Stimulated activated CD8-positive, alpha-beta memory T cell treated with anti-CD3 and anti-CD28 coated beads, Interleukin-7, amount 100 ng/mL, for 48 hours (primary cell): ENCODE data around the gene ALPI.

Source experiments
- DNase-seq, 2 donors: peaks; one replicate each; pipeline ENCODE4 v3.0.0-alpha.2; 2020; ENCODE audit warnings: low read depth in 1 of 2; ENCODE audit errors: extremely low read depth in 1 of 2

The ALPI gene

GRCh38 chr2:232459419-232460035, 3.6 kb downstream of the ALPI start:
- no peak for DNase-seq

GRCh38 chr2:232460171-232460570, 4.2 kb downstream of the ALPI start:
- DNase-seq, result no peak

GRCh38 chr2:232463701-232464543, 8.0 kb downstream of the ALPI start:
- DNase-seq, result no peak

- DNase-seq, result no peak
These were observed 8.6 kb downstream of the ALPI start for GRCh38 chr2:232464544-232464885.

GRCh38 chr2:232465061-232465460, 9.1 kb downstream of the ALPI start:
- DNase-seq, result no peak

- no peak for DNase-seq
These were observed 10.3 kb downstream of the ALPI start for GRCh38 chr2:232466221-232466620.

- no peak for DNase-seq
These were observed 17.5 kb downstream of the ALPI start for GRCh38 chr2:232473467-232473890.

GRCh38 chr2:232476045-232476444, 20.1 kb downstream of the ALPI start:
- no peak for DNase-seq

GRCh38 chr2:232476791-232477190, 20.8 kb downstream of the ALPI start:
- DNase-seq, result no peak

- no peak for DNase-seq
These were observed 22.0 kb downstream of the ALPI start for GRCh38 chr2:232477751-232478510.

GRCh38 chr2:232478571-232479340, 22.8 kb downstream of the ALPI start:
- no peak for DNase-seq

GRCh38 chr2:232479341-232480200, 23.6 kb downstream of the ALPI start:
- no peak for DNase-seq

- DNase-seq, result no peak
These were observed 24.5 kb downstream of the ALPI start for GRCh38 chr2:232480201-232481190.

GRCh38 chr2:232481322-232482140, 25.6 kb downstream of the ALPI start:
- no peak for DNase-seq

- no peak for DNase-seq
These were observed 26.6 kb downstream of the ALPI start for GRCh38 chr2:232482301-232483238.

- no peak for DNase-seq
These were observed 27.5 kb downstream of the ALPI start for GRCh38 chr2:232483311-232483922.
